Endothelial cell of umbilical vein (primary cell): ENCODE results near the gene RCOR2. TPM values are rescaled to one million over a fixed set of nuclear protein-coding genes. Genes with fewer than 3 reads are reported as not detected.

Experiments
- BruUV-seq: library from RNA; stranded (reverse); fragments of 400-500 nt; replicated peaks from 2 replicates; lab custom pipeline; 2021; lab: Mats Ljungman, UMichigan
- CTCF ChIA-PET: fragments of 300-600, 350-600 bp; sonication (Branson Sonifier 250); formaldehyde crosslinking; loops from one replicate; lab custom pipeline; 2021; ENCODE audit warnings: antibody characterized with exemption, inconsistent platforms; lab: Charles Lee
- POLR2A ChIA-PET: fragments of 300-600, 350-600 bp; sonication (Branson Sonifier 250); formaldehyde crosslinking; loops from one replicate; lab custom pipeline; 2021; ENCODE audit warnings: antibody characterized with exemption, inconsistent platforms; lab: Charles Lee
- DNase-seq: peaks from one replicate; pipeline ENCODE4 v3.0.0-alpha.2; 2011; ENCODE audit warnings: low read depth, low spot score
- FAIRE-seq: peaks from 2 replicates; lab custom pipeline; 2011; peaks lifted over from hg19 to GRCh38; lab: Jason Lieb, UNC
- H2AFZ ChIP-seq: 2 replicates; pipeline ENCODE4 v1.6.0; 2012; ENCODE audit warnings: low read depth, low read length, control low read depth, inconsistent platforms
- H3K27ac ChIP-seq: 2 replicates; pipeline ENCODE4 v1.5.1; 2011; ENCODE audit warnings: low read depth, mild to moderate bottlenecking, control low read depth, low read length, moderate library complexity; ENCODE audit not compliant: insufficient read depth
- H3K27me3 ChIP-seq, 2 experiments: 2 replicates each; pipeline versions ENCODE4 v1.6.0 to v1.6.1; 2011; ENCODE audit warnings: low read length in 2 of 2, mixed read lengths in 1 of 2; ENCODE audit not compliant: control insufficient read depth in 2 of 2, insufficient read depth in 2 of 2
- H3K36me3 ChIP-seq, 2 experiments: 2 replicates in 1 of 2; 3 replicates in 1 of 2; pipeline ENCODE4 v1.5.1; 2011; ENCODE audit warnings: low read length in 2 of 2, mild to moderate bottlenecking in 1 of 2, moderate library complexity in 1 of 2; ENCODE audit not compliant: control insufficient read depth in 2 of 2, insufficient read depth in 2 of 2; ENCODE audit errors: extremely low read depth in 1 of 2
- H3K4me1 ChIP-seq: 3 replicates; pipeline ENCODE4 v1.5.1; 2011; ENCODE audit warnings: mild to moderate bottlenecking, low read length; ENCODE audit not compliant: control insufficient read depth, insufficient read depth; ENCODE audit errors: extremely low read depth
- H3K4me2 ChIP-seq: 2 replicates; pipeline ENCODE4 v1.6.1; 2011; ENCODE audit warnings: low read length, control low read depth, mixed read lengths; ENCODE audit not compliant: insufficient read depth
- H3K4me3 ChIP-seq, 3 experiments: fragments of 200-600 bp in 1 of 3; sonication (generic), shearing (Covaris generic) in 1 of 3; replicated peaks in 1 of 3; 2 replicates each; pipeline ENCODE4 v1.5.1; 2011 to 2016; ENCODE audit warnings: control low read depth in 3 of 3, low read length in 3 of 3, mild to moderate bottlenecking in 2 of 3, inconsistent platforms in 1 of 3, low read depth in 1 of 3, moderate library complexity in 1 of 3; ENCODE audit not compliant: insufficient read depth in 1 of 3
- H3K79me2 ChIP-seq: 2 replicates; pipeline ENCODE4 v1.6.0; 2012; ENCODE audit warnings: low read length, inconsistent platforms; ENCODE audit not compliant: control insufficient read depth, insufficient read depth
- H3K9ac ChIP-seq: replicated peaks from 2 replicates; pipeline ENCODE3; 2011; ENCODE audit warnings: low read length, control low read depth; ENCODE audit not compliant: insufficient read depth; ENCODE audit errors: extremely low read depth
- H3K9me1 ChIP-seq: replicated peaks from 3 replicates; pipeline ENCODE4 v1.6.0; 2011; ENCODE audit warnings: mild to moderate bottlenecking, low read length; ENCODE audit not compliant: control insufficient read depth, insufficient read depth; ENCODE audit errors: extremely low read depth
- H3K9me3 ChIP-seq: replicated peaks from 2 replicates; pipeline ENCODE4 v1.5.1; 2012; ENCODE audit warnings: low read length, inconsistent platforms; ENCODE audit not compliant: control insufficient read depth, insufficient read depth
- H4K20me1 ChIP-seq: replicated peaks from 2 replicates; pipeline ENCODE3; 2011; ENCODE audit warnings: mild to moderate bottlenecking, low read length; ENCODE audit not compliant: control insufficient read depth, insufficient read depth; ENCODE audit errors: extremely low read depth
- CTCF ChIP-seq, 2 donors: IDR thresholded peaks; 1 replicate in 1 of 2; 2 replicates in 1 of 2; pipeline ENCODE4 v1.5.1; 2011; ENCODE audit warnings: low read length in 2 of 2, mild to moderate bottlenecking in 2 of 2, moderate library complexity in 2 of 2, control low read depth in 1 of 2, inconsistent platforms in 1 of 2, low read depth in 1 of 2; ENCODE audit not compliant: insufficient read depth in 1 of 2; ENCODE audit errors: extremely low read depth in 1 of 2
- EZH2 ChIP-seq: IDR thresholded peaks from 2 replicates; pipeline ENCODE4 v1.6.1; 2012; ENCODE audit warnings: borderline replicate concordance, low read depth, mild to moderate bottlenecking, moderate library complexity, low read length, inconsistent platforms; ENCODE audit not compliant: severe bottlenecking
- FOS ChIP-seq: IDR thresholded peaks from 2 replicates; pipeline ENCODE4 v1.6.1; 2011; ENCODE audit warnings: mild to moderate bottlenecking, low read length, moderate library complexity, borderline replicate concordance; ENCODE audit not compliant: insufficient read depth
- GATA2 ChIP-seq: IDR thresholded peaks from 2 replicates; pipeline ENCODE4 v1.7.0; 2011; ENCODE audit warnings: low read depth, mild to moderate bottlenecking, moderate library complexity, mixed read lengths, low read length; ENCODE audit not compliant: insufficient read length, insufficient read depth
- JUN ChIP-seq: IDR thresholded peaks from 2 replicates; pipeline ENCODE4 v1.6.1; 2011; ENCODE audit warnings: borderline replicate concordance, low read depth; ENCODE audit not compliant: insufficient read length, insufficient read depth
- MAX ChIP-seq: IDR thresholded peaks from 2 replicates; pipeline ENCODE4 v1.6.1; 2011; ENCODE audit not compliant: insufficient read depth, insufficient read length
- MYC ChIP-seq: IDR thresholded peaks from one replicate; pipeline ENCODE4 v1.6.1; 2011; ENCODE audit warnings: mild to moderate bottlenecking, low read depth, low read length
- POLR2A ChIP-seq: IDR thresholded peaks from 2 replicates; pipeline ENCODE4 v1.6.1; 2012; ENCODE audit warnings: low read depth, mild to moderate bottlenecking, control low read depth, low read length
- POLR2AphosphoS5 ChIP-seq: IDR thresholded peaks from 2 replicates; pipeline ENCODE4 v1.6.1; 2012; ENCODE audit warnings: low read depth, mild to moderate bottlenecking, control low read depth, low read length, moderate library complexity; ENCODE audit not compliant: insufficient read depth
- dilution Hi-C: fragments of 300-500 bp; cut with MboI; formaldehyde crosslinking; loops from one replicate; pipeline ENCODE4 v1.15.0; 2019; ENCODE audit warnings: low sequenced_read_pairs; ENCODE audit not compliant: extremely low pct_ligation_motif_present
- intact Hi-C: fragments of 100-400 bp; cut with micrococcal nuclease; formaldehyde crosslinking; loops from one replicate; pipeline ENCODE4 v1.10.0; 2022
- polyA plus RNA-seq, 4 experiments: library from polyadenylated mRNA; depleted of rRNA in 3 of 4; stranded (reverse) in 3 of 4; unstranded in 1 of 4; fragments of >200 nt; gene quantifications; 2 replicates each; pipeline versions ENCODE4 v1.2.1 to v1.2.3, GENCODE V29; 2011 to 2012; ENCODE audit warnings: missing spikeins in 1 of 4
- total RNA-seq: library from RNA; stranded (reverse); gene quantifications from 2 replicates; pipeline ENCODE4 v1.2.3, GENCODE V29; 2021

The RCOR2 gene
- total and polyA plus RNA-seq, 2 donors (not counting 3 experiments of a cell fraction or from before 2014, with no cell fraction given) = 0.13 to 0.63 TPM

GRCh38 chr11:63887386-63887999 is 29.5 kb downstream of the RCOR2 start:
- Histone ChIP-seq H3K9me1 (no peaks in the 10 kb centered on the region), H4K20me1 (no peaks in the 10 kb centered on the region), H3K9ac (no peak overlapping the region), H3K79me2 (peaks cover 43% of the 10 kb centered on the region), H3K36me3 (peaks cover 1 to 2% of the 10 kb centered on the region in 2 experiments), H3K4me2 (no peak overlapping the region), H3K27ac (no peak overlapping the region), H3K4me1 (peaks cover 12% of the 10 kb centered on the region), H3K27me3 (no peaks in the 10 kb centered on the region), H3K9me3 (no peaks in the 10 kb centered on the region), H3K4me3 (no peak overlapping the region), H2AFZ (no peak overlapping the region)
- DNase-seq (no peak), FAIRE-seq (no peak)
- CTCF ChIA-PET = interaction anchor here (1.0 to 2.9 kb wide), 7 partner anchors 10 to 58 kb away, joined by 3 to 8 read pairs (median 4); no protein-coding TSS in a partner anchor
- intact Hi-C loops = no loop called here
- dilution Hi-C loops = no loop called here
- no peak for TF ChIP-seq POLR2A
- no peak for TF ChIP-seq GATA2
- no peak for TF ChIP-seq JUN
- TF ChIP-seq MAX = no peak
- no peak for TF ChIP-seq MYC
- no TSS peak for BruUV-seq
- POLR2A ChIA-PET = interaction anchor here (0.6 to 1.1 kb wide), 3 partner anchors 14 to 48 kb away, joined by 3 to 7 read pairs (median 3); partner anchors contain the start of gene RCOR2

- FAIRE-seq (peak; percentile 37), DNase-seq (no peak)
- H4K20me1 ChIP-seq = no peaks in the 10 kb centered on the region
- ChIA-PET CTCF (interaction anchor here (1.3 to 2.0 kb wide), 4 partner anchors 8 to 22 kb away, joined by 3 to 5 read pairs (median 4); no protein-coding TSS in a partner anchor), POLR2A (no interaction called here)
- H3K4me3 ChIP-seq = no peak overlapping the region
- no TSS peak for BruUV-seq
- dilution Hi-C loops (no loop called here), intact Hi-C loops (no loop called here)
- peaks cover 22% of the 10 kb centered on the region for H3K79me2 ChIP-seq
- no peak overlapping the region for H3K4me2 ChIP-seq
- no peaks in the 10 kb centered on the region for H3K27me3 ChIP-seq
- H3K4me1 ChIP-seq = peaks cover 12% of the 10 kb centered on the region
- no peaks in the 10 kb centered on the region for H3K9me1 ChIP-seq
- no peak overlapping the region for H3K9ac ChIP-seq
- no peak overlapping the region for H3K27ac ChIP-seq
- H3K36me3 ChIP-seq = peaks cover 1 to 2% of the 10 kb centered on the region in 2 experiments
- TF ChIP-seq EZH2 = no peak
- TF ChIP-seq POLR2A = no peak
- TF ChIP-seq JUN = no peak
- no peak for TF ChIP-seq FOS
- TF ChIP-seq POLR2AphosphoS5 = no peak
- TF ChIP-seq CTCF (IDR thresholded peaks at IDR 0.05; ENCODE audit: extremely low read depth in 1 of 2, insufficient read depth in 1 of 2, low read depth in 1 of 2, low read length in 2 of 2) = no peak
- TF ChIP-seq MAX = no peak
- TF ChIP-seq MYC = no peak
- TF ChIP-seq GATA2 = no peak
- H3K9me3 ChIP-seq = no peaks in the 10 kb centered on the region
- H2AFZ ChIP-seq = no peak overlapping the region
Measured at GRCh38 chr11:63884196-63884932, 32.6 kb downstream of the RCOR2 start.
